DOHH2 (cell line): ENCODE results near the gene SLC25A13.

Source experiments
- H3F3A ChIP-seq: fragments of 200-600 bp; sonication (generic), shearing (Covaris generic); 2 replicates; pipeline ENCODE4 v1.6.0; 2016; ENCODE audit warnings: antibody characterized with exemption, mild to moderate bottlenecking; ENCODE audit not compliant: control insufficient read depth, insufficient read depth
- H3K27ac ChIP-seq: fragments of 200-600 bp; sonication (generic); 2 replicates; pipeline ENCODE4 v1.5.1; 2014; ENCODE audit warnings: low read depth, mild to moderate bottlenecking, low read length, moderate library complexity
- H3K27me3 ChIP-seq: fragments of 200-600 bp; sonication (generic); 2 replicates; pipeline ENCODE4 v1.6.1; 2014; ENCODE audit warnings: mild to moderate bottlenecking, low read length, mixed read lengths; ENCODE audit not compliant: control insufficient read depth
- H3K36me3 ChIP-seq: fragments of 200-600 bp; sonication (generic); 2 replicates; pipeline ENCODE4 v1.6.1; 2014; ENCODE audit warnings: mild to moderate bottlenecking, low read length, moderate library complexity, mixed read lengths; ENCODE audit not compliant: control insufficient read depth
- H3K4me1 ChIP-seq: fragments of 200-600 bp; sonication (generic); 2 replicates; pipeline ENCODE4 v1.6.1; 2014; ENCODE audit warnings: mild to moderate bottlenecking, low read length, mixed read lengths; ENCODE audit not compliant: control insufficient read depth
- H3K4me2 ChIP-seq: fragments of 200-600 bp; sonication (generic); 2 replicates; pipeline ENCODE4 v1.6.0; 2014; ENCODE audit warnings: mild to moderate bottlenecking, low read length, moderate library complexity
- H3K4me3 ChIP-seq: fragments of 200-600 bp; sonication (generic); 2 replicates; pipeline ENCODE4 v1.5.1; 2014; ENCODE audit warnings: mild to moderate bottlenecking, low read length, mixed read lengths
- H3K79me2 ChIP-seq: fragments of 200-600 bp; sonication (generic); 2 replicates; pipeline ENCODE4 v1.6.1; 2014; ENCODE audit warnings: mild to moderate bottlenecking, low read length, mixed read lengths; ENCODE audit not compliant: control insufficient read depth
- H3K9me2 ChIP-seq: fragments of 200-600 bp; sonication (generic); replicated peaks from 2 replicates; pipeline ENCODE4 v1.6.1; 2014; ENCODE audit warnings: mild to moderate bottlenecking, low read length, mixed read lengths; ENCODE audit not compliant: control insufficient read depth
- H3K9me3 ChIP-seq: fragments of 200-600 bp; sonication (generic); 2 replicates; pipeline ENCODE4 v1.6.1; 2014; ENCODE audit warnings: antibody characterized with exemption, low read length, mixed read lengths; ENCODE audit not compliant: control insufficient read depth, insufficient read depth
- H4K20me1 ChIP-seq: fragments of 200-600 bp; sonication (generic); 2 replicates; pipeline ENCODE4 v1.6.0; 2014; ENCODE audit warnings: low read depth, mild to moderate bottlenecking, antibody characterized with exemption, low read length, moderate library complexity; ENCODE audit not compliant: control insufficient read depth, insufficient read depth
- CTCF ChIP-seq: fragments of 200-600 bp; sonication (generic); IDR thresholded peaks from one replicate; pipeline ENCODE4 v1.5.1; 2014; ENCODE audit warnings: antibody characterized with exemption, mild to moderate bottlenecking, low read depth, low read length; ENCODE audit not compliant: poor library complexity, severe bottlenecking
- EZH2phosphoT487 ChIP-seq: fragments of 200-600 bp; sonication (generic); IDR thresholded peaks from 2 replicates; pipeline ENCODE4 v1.6.1; 2017; ENCODE audit warnings: borderline replicate concordance, mild to moderate bottlenecking, antibody characterized with exemption, low read length, moderate library complexity, mixed read lengths

The SLC25A13 gene

DNA sequence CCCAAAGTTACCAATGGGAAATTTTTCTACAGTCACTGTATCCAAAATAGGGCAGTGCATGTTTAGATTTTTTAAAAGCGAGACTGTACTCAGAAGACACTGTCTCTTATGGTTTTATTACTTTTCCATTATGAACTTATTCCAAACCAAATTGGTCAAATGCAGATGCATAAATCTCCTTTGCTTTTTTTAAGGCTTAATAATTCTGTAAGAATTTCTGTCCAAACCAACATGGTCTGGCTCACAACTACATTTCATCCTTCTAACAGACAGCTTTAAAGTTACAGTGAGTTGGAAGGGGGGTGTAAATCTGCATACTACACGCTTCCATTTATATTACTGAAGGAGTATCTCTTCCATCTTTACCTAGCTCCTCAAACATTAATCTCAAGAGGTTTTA lies 199.2 kb downstream of the SLC25A13 start:
- Histone ChIP-seq H3F3A (no peaks in the 10 kb centered on the region), H3K79me2 (no peaks in the 10 kb centered on the region), H3K27me3 (no peaks in the 10 kb centered on the region), H3K4me1 (no peaks in the 10 kb centered on the region), H3K9me2 (no peaks in the 10 kb centered on the region), H3K4me3 (no peak overlapping the region), H3K27ac (no peak overlapping the region), H4K20me1 (no peaks in the 10 kb centered on the region), H3K9me3 (no peaks in the 10 kb centered on the region), H3K36me3 (peaks cover 6% of the 10 kb centered on the region; the same call in 1 of the 2 replicates), H3K4me2 (no peak overlapping the region)
- TF ChIP-seq EZH2phosphoT487, result no peak
- TF ChIP-seq CTCF, result no peak

- H3K27ac ChIP-seq, result no peak overlapping the region
- H3K9me3 ChIP-seq, result no peaks in the 10 kb centered on the region
- H3K36me3 ChIP-seq, result peaks cover 6% of the 10 kb centered on the region; the same call in 1 of the 2 replicates
- no peaks in the 10 kb centered on the region for H3K79me2 ChIP-seq
- no peaks in the 10 kb centered on the region for H3K9me2 ChIP-seq
- no peaks in the 10 kb centered on the region for H4K20me1 ChIP-seq
- H3K27me3 ChIP-seq, result no peaks in the 10 kb centered on the region
- H3F3A ChIP-seq, result no peaks in the 10 kb centered on the region
- no peaks in the 10 kb centered on the region for H3K4me1 ChIP-seq
- no peak overlapping the region for H3K4me3 ChIP-seq
- H3K4me2 ChIP-seq, result no peak overlapping the region
- TF ChIP-seq EZH2phosphoT487, result no peak
- no peak for TF ChIP-seq CTCF
Measured at GRCh38 chr7:96121752-96122151, 200.1 kb downstream of the SLC25A13 start.

GRCh38 chr7:96120445-96121225 lies 201.3 kb downstream of the SLC25A13 start:
- H4K20me1 ChIP-seq, result no peaks in the 10 kb centered on the region

More at GRCh38 chr7:96120445-96121225, 201.3 kb downstream of the SLC25A13 start:
- peaks cover 6% of the 10 kb centered on the region; the same call in 1 of the 2 replicates for H3K36me3 ChIP-seq
- H3K27me3 ChIP-seq, result no peaks in the 10 kb centered on the region
- no peaks in the 10 kb centered on the region for H3K9me2 ChIP-seq
- no peaks in the 10 kb centered on the region for H3K79me2 ChIP-seq
- no peak overlapping the region for H3K4me3 ChIP-seq
- H3F3A ChIP-seq, result no peaks in the 10 kb centered on the region
- no peaks in the 10 kb centered on the region for H3K9me3 ChIP-seq
- TF ChIP-seq CTCF, result no peak
- TF ChIP-seq EZH2phosphoT487, result no peak
- H3K4me1 ChIP-seq, result no peaks in the 10 kb centered on the region
- no peak overlapping the region for H3K4me2 ChIP-seq
- no peak overlapping the region for H3K27ac ChIP-seq
